ENCODE data around the gene C19orf67.

The C19orf67 gene

GRCh38 chr19:14089412-14089661 lies 3.8 kb upstream of the C19orf67 start:
- H3K27ac ChIP-seq, result peak overlapping the region; percentile 92
- ChIA-PET CTCF (interaction anchor here (0.5 to 0.6 kb wide), 3 partner anchors 31 to 259 kb away, joined by 3 to 4 read pairs (median 3); no protein-coding TSS in a partner anchor), POLR2A (ENCODE audit: low non-redundant PET) (no interaction called here)
- no peak for TF ChIP-seq CTCF (conservative IDR thresholded peaks at IDR 0.05; ENCODE audit: low read depth)
- DNase-seq (ENCODE audit: low spot score), result no peak

GRCh38 chr19:14088634-14089411 lies 3.2 kb upstream of the C19orf67 start:
- DNase-seq (ENCODE audit: low spot score), result no peak
- no peak for TF ChIP-seq CTCF (conservative IDR thresholded peaks at IDR 0.05; ENCODE audit: low read depth)
- H3K27ac ChIP-seq, result peak overlapping the region; percentile 92
- CTCF ChIA-PET, result interaction anchor here (0.5 to 0.6 kb wide), 3 partner anchors 30 to 259 kb away, joined by 3 to 4 read pairs (median 3); no protein-coding TSS in a partner anchor
- POLR2A ChIA-PET (ENCODE audit: low non-redundant PET), result no interaction called here

- ChIA-PET POLR2A (ENCODE audit: low non-redundant PET) (no interaction called here), CTCF (no interaction called here)
- DNase-seq (ENCODE audit: low spot score), result no peak
- no peak for TF ChIP-seq CTCF (conservative IDR thresholded peaks at IDR 0.05; ENCODE audit: low read depth)
- no peak overlapping the region for H3K27ac ChIP-seq
These were observed 515 bp upstream of the C19orf67 start for GRCh38 chr19:14086098-14086497.

GRCh38 chr19:14082675-14082960 lies 3.0 kb downstream of the C19orf67 start:
- peak overlapping the region; percentile 85 for H3K27ac ChIP-seq
- CTCF ChIA-PET, result interaction anchor here (0.5 to 2.5 kb wide), 3 partner anchors 9 to 483 kb away, joined by 3 to 10 read pairs (median 4); partner anchors contain the start of gene ASF1B
- no peak for TF ChIP-seq CTCF (conservative IDR thresholded peaks at IDR 0.05; ENCODE audit: low read depth)
- no peak for DNase-seq (ENCODE audit: low spot score)
- POLR2A ChIA-PET (ENCODE audit: low non-redundant PET), result no interaction called here

GRCh38 chr19:14081797-14082674 lies 3.5 kb downstream of the C19orf67 start:
- ChIA-PET POLR2A (ENCODE audit: low non-redundant PET) (interaction anchor here (0.5 to 0.6 kb wide), 2 partner anchors 108 to 242 kb away, joined by 3 to 4 read pairs; no protein-coding TSS in a partner anchor), CTCF (interaction anchor here (0.5 to 2.5 kb wide), 5 partner anchors 9 to 483 kb away, joined by 3 to 10 read pairs (median 3); partner anchors contain the start of genes ASF1B and MISP3)
- H3K27ac ChIP-seq, result peak overlapping the region; percentile 85

More at GRCh38 chr19:14081797-14082674, 3.5 kb downstream of the C19orf67 start:
- no peak for DNase-seq (ENCODE audit: low spot score)
- TF ChIP-seq CTCF (conservative IDR thresholded peaks at IDR 0.05; ENCODE audit: low read depth), result no peak
